Measurements from ENCODE around the gene KRT83.

The KRT83 gene
- long read RNA-seq: 0 reads

DNA sequence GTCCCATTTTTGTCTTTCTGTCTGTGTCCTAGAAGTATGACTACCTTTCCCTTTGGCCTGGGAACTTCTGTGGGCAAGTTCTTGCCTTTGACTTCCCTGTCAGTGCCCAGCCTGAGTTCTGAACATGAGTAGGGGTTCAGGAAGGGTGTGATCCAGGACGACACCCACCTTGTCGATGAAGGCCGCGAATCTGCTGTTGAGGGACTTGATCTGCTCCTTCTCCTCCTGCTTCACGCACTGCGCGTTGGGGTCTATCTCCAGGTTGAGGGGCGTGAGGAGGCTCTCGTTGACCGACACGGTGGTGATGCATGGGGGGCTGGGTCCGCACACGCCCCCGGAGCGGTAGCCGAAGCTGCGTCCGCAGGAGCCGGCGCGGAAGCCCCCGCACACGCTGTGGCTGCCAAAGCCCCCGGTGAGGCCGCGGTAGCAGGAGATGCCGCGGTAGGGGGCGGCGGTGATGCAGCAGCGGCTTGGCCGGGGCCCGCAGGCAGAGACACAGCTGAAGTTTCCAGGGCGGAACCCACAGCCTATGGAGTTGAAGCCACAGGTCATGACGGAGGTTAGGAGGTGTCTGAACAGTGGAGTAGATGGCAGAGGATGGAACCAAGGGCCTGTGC lies at the start of gene KRT83:
TSS of gene KRT83 (minus strand) at position 615 of the 617 bp plus-strand sequence. CDS start at position 552, 63 bp downstream.
- TF ChIP-seq SPI1 (IDR thresholded peaks at IDR 0.05; ENCODE audit: borderline replicate concordance, low read depth): no peak
- Histone ChIP-seq H3K27ac (replicated peaks) (no peak within 1 kb of the TSS), H3K27me3 (ENCODE audit: insufficient read depth, poor library complexity, severe bottlenecking) (peaks cover 16% of the 10 kb centered on the region), H3K4me3 (replicated peaks; ENCODE audit: insufficient read depth, low read length) (no peak within 1 kb of the TSS)
- DNase-seq (ENCODE audit: low read depth in 1 of 2, low spot score in 1 of 2): no peak

DNA sequence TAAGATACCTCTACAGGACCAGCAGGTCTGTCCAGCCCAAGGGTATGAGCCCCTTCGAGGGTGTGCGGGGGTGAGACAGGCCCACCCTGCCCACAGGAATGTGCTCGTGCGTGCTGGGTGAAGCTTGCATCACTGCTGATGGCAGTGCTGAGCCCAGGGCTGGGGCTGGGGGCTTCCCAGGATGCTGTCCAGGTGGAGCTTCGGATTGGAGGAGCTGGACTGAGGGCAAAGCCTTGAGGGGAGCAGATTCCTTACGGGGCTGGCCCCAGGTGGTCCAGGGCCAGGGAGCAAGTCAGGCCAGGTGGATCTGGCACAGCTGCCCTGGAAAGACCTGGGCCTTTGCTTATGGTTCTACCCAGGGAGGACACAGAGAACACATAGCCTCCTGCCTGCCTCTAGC lies 48.6 kb upstream of the KRT83 start:
- Histone ChIP-seq H3K27ac (replicated peaks) (no peak overlapping the region), H3K4me3 (replicated peaks; ENCODE audit: insufficient read depth, low read length) (no peak overlapping the region), H3K27me3 (ENCODE audit: insufficient read depth, poor library complexity, severe bottlenecking) (peaks cover 3% of the 10 kb centered on the region)
- DNase-seq (ENCODE audit: low read depth in 1 of 2, low spot score in 1 of 2): no peak
- no peak for TF ChIP-seq POLR2AphosphoS5 (IDR thresholded peaks at IDR 0.05; ENCODE audit: low read depth)
- no peak for TF ChIP-seq SPI1 (IDR thresholded peaks at IDR 0.05; ENCODE audit: borderline replicate concordance, low read depth)

DNA sequence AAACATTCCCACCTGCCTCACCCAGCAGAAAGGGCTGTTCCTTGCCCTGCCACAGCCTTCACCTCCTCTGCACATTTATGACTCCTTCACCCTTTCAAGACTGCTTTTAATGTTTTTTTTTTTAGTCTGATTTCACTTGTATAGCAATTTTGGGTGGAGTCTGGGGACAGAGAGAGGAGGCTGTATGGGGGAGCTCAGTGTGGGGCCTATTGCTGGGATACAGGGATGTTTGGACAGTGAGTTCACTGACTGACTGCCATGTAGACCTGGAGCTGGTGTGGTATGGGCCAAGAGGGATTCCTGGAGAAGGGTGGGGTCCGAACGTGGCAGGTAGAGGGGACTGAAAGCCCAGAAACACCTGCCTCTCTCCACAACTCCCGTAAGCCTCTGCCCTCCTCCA lies 48.0 kb upstream of the KRT83 start:
- peaks cover 3% of the 10 kb centered on the region for H3K27me3 ChIP-seq (ENCODE audit: insufficient read depth, poor library complexity, severe bottlenecking)
- no peak overlapping the region for H3K4me3 ChIP-seq (replicated peaks; ENCODE audit: insufficient read depth, low read length)

DNA sequence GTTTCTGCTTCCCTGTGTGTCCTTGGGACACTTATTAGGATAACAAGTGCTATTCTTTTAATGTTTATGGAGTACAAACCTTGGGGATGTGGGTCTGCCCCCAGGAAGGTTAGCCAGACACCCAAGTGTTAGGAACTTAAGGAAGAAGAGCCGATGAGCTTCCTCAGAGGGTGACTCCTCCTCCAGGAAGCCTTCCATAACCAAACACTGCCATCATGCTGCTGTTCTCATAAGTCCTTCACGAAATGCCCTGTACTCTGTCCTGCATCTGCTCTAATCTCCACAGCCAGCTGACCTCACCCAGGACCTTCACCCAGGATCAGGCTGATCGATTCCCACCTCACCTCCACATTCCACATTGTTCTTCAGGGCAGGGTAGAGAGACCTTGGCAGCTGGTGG lies 47.3 kb upstream of the KRT83 start:
- DNase-seq (ENCODE audit: low read depth in 1 of 2, low spot score in 1 of 2): no peak
- Histone ChIP-seq H3K27ac (replicated peaks) (no peak overlapping the region), H3K27me3 (ENCODE audit: insufficient read depth, poor library complexity, severe bottlenecking) (peaks cover 3% of the 10 kb centered on the region), H3K4me3 (replicated peaks; ENCODE audit: insufficient read depth, low read length) (no peak overlapping the region)
- TF ChIP-seq POLR2AphosphoS5 (IDR thresholded peaks at IDR 0.05; ENCODE audit: low read depth): no peak
- TF ChIP-seq GABPA (IDR thresholded peaks at IDR 0.05; ENCODE audit: low read depth): no peak
- TF ChIP-seq, protein P1, sequence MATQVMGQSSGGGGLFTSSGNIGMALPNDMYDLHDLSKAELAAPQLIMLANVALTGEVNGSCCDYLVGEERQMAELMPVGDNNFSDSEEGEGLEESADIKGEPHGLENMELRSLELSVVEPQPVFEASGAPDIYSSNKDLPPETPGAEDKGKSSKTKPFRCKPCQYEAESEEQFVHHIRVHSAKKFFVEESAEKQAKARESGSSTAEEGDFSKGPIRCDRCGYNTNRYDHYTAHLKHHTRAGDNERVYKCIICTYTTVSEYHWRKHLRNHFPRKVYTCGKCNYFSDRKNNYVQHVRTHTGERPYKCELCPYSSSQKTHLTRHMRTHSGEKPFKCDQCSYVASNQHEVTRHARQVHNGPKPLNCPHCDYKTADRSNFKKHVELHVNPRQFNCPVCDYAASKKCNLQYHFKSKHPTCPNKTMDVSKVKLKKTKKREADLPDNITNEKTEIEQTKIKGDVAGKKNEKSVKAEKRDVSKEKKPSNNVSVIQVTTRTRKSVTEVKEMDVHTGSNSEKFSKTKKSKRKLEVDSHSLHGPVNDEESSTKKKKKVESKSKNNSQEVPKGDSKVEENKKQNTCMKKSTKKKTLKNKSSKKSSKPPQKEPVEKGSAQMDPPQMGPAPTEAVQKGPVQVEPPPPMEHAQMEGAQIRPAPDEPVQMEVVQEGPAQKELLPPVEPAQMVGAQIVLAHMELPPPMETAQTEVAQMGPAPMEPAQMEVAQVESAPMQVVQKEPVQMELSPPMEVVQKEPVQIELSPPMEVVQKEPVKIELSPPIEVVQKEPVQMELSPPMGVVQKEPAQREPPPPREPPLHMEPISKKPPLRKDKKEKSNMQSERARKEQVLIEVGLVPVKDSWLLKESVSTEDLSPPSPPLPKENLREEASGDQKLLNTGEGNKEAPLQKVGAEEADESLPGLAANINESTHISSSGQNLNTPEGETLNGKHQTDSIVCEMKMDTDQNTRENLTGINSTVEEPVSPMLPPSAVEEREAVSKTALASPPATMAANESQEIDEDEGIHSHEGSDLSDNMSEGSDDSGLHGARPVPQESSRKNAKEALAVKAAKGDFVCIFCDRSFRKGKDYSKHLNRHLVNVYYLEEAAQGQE (IDR thresholded peaks at IDR 0.05; ENCODE audit: insufficient replicate concordance, low read depth): no peak
- TF ChIP-seq, protein P2, sequence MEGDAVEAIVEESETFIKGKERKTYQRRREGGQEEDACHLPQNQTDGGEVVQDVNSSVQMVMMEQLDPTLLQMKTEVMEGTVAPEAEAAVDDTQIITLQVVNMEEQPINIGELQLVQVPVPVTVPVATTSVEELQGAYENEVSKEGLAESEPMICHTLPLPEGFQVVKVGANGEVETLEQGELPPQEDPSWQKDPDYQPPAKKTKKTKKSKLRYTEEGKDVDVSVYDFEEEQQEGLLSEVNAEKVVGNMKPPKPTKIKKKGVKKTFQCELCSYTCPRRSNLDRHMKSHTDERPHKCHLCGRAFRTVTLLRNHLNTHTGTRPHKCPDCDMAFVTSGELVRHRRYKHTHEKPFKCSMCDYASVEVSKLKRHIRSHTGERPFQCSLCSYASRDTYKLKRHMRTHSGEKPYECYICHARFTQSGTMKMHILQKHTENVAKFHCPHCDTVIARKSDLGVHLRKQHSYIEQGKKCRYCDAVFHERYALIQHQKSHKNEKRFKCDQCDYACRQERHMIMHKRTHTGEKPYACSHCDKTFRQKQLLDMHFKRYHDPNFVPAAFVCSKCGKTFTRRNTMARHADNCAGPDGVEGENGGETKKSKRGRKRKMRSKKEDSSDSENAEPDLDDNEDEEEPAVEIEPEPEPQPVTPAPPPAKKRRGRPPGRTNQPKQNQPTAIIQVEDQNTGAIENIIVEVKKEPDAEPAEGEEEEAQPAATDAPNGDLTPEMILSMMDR (IDR thresholded peaks at IDR 0.05; ENCODE audit: insufficient read depth, low read length): no peak
- no peak for TF ChIP-seq SPI1 (IDR thresholded peaks at IDR 0.05; ENCODE audit: borderline replicate concordance, low read depth)

More for the DNA sequence above, 48.0 kb upstream of the KRT83 start:
- TF ChIP-seq, protein P2 (IDR thresholded peaks at IDR 0.05; ENCODE audit: insufficient read depth, low read length): no peak
- TF ChIP-seq SPI1 (IDR thresholded peaks at IDR 0.05; ENCODE audit: borderline replicate concordance, low read depth) (no peak), POLR2AphosphoS5 (IDR thresholded peaks at IDR 0.05; ENCODE audit: low read depth) (no peak)
- no peak overlapping the region for H3K27ac ChIP-seq (replicated peaks)
- no peak for DNase-seq (ENCODE audit: low read depth in 1 of 2, low spot score in 1 of 2)

DNA sequence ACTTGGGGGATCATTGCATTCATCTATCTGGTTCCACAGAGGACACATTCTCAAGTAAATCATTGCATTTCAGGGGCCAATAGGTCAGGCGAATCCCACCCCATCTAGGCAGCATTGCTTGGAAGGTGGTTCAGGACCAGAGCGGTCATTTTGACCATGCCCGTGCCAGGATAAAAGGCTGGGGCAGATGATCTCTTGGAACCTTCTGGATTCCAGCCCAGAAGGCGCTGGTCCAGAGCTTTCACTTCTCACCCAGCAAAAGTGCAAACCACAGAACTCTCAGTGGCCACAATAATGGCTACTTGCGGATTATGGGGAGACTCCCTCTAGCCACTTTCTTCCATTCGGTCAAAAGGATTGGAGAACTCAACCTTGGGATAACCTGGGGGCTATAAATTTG lies 46.7 kb upstream of the KRT83 start:
- H3K4me3 ChIP-seq (replicated peaks; ENCODE audit: insufficient read depth, low read length): no peak overlapping the region
- no peak for DNase-seq (ENCODE audit: low read depth in 1 of 2, low spot score in 1 of 2)
- H3K27me3 ChIP-seq (ENCODE audit: insufficient read depth, poor library complexity, severe bottlenecking): peaks cover 3% of the 10 kb centered on the region
- TF ChIP-seq SPI1 (IDR thresholded peaks at IDR 0.05; ENCODE audit: borderline replicate concordance, low read depth) (no peak), POLR2AphosphoS5 (IDR thresholded peaks at IDR 0.05; ENCODE audit: low read depth) (no peak)
- TF ChIP-seq, protein P2 (IDR thresholded peaks at IDR 0.05; ENCODE audit: insufficient read depth, low read length): no peak
- no peak overlapping the region for H3K27ac ChIP-seq (replicated peaks)
